ENCODE data around the gene ANO9.
"Not testable (repeated sequence)": the region's sequence is repeated elsewhere in the genome, so short reads cannot be mapped to it uniquely, and the experiment has no call there.

The ANO9 gene

DNA sequence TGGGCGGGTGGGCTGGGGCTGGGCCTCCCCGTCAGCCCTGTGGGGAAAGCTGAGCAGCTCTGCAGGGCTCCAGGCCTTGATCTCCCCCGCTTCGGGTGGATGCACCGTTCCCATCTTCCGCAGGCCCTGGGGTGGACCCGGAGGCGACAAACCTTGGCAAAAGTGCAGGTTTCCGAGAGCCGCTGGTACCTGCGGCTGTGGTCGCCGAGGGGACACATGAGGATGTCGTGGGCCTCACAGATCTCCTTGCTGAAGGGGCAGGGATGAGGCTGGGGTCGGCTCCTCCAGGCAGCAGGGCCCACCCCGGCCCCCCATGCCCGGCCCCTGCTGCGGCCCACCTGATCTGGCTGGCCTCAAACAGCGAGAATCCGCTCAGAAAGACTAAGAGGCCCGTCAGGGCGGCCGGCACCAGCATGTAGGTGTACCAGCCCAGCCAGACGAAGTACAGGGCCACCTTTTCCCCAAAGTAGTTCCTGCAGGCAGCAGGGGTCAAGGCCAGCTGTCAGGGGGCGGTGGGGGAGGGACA is 11.8 kb downstream of the ANO9 start:
- Histone ChIP-seq H3K4me1 (ENCODE audit: control insufficient read depth in 1 of 2, insufficient read depth in 1 of 2, low read depth in 1 of 2, low read length in 1 of 2) (no peaks in the 10 kb centered on the region), H3K9me3 (no peaks in the 10 kb centered on the region), H3K27ac (no peak overlapping the region), H3K36me3 (no peaks in the 10 kb centered on the region), H3K27me3 (no peaks in the 10 kb centered on the region), H3K4me3 (ENCODE audit: low read depth in 1 of 2, low read length in 1 of 2) (no peak overlapping the region)
- TF ChIP-seq, protein P1, sequence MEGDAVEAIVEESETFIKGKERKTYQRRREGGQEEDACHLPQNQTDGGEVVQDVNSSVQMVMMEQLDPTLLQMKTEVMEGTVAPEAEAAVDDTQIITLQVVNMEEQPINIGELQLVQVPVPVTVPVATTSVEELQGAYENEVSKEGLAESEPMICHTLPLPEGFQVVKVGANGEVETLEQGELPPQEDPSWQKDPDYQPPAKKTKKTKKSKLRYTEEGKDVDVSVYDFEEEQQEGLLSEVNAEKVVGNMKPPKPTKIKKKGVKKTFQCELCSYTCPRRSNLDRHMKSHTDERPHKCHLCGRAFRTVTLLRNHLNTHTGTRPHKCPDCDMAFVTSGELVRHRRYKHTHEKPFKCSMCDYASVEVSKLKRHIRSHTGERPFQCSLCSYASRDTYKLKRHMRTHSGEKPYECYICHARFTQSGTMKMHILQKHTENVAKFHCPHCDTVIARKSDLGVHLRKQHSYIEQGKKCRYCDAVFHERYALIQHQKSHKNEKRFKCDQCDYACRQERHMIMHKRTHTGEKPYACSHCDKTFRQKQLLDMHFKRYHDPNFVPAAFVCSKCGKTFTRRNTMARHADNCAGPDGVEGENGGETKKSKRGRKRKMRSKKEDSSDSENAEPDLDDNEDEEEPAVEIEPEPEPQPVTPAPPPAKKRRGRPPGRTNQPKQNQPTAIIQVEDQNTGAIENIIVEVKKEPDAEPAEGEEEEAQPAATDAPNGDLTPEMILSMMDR (IDR thresholded peaks at IDR 0.05), result no peak

DNA sequence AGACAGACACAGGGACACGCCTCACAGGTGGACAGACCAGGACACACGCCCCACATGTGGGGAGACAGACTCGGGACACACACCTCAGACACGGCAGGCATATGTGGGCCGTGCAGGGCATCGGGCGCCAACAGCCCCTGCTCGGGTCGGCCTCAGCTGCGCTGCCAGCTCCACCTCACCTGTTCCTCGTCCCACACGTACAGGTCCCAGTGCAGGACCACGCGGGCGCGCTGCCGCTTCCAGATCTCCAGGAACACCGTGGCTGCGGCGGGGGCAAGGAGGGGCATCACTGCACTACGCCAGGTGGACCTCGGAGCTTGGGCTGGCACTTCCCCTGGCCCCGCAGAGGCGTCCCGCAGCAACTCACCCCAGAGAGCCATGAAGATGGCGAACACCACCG is 12.4 kb downstream of the ANO9 start:
- H3K4me3 ChIP-seq (ENCODE audit: low read depth in 1 of 2, low read length in 1 of 2), result no peak overlapping the region
- TF ChIP-seq, protein P1 (IDR thresholded peaks at IDR 0.05), result no peak
- H3K27me3 ChIP-seq, result peaks cover 3% of the 10 kb centered on the region
- no peak overlapping the region for H3K27ac ChIP-seq
- H3K36me3 ChIP-seq, result no peaks in the 10 kb centered on the region
- no peaks in the 10 kb centered on the region for H3K4me1 ChIP-seq (ENCODE audit: control insufficient read depth in 1 of 2, insufficient read depth in 1 of 2, low read depth in 1 of 2, low read length in 1 of 2)
- no peaks in the 10 kb centered on the region for H3K9me3 ChIP-seq

DNA sequence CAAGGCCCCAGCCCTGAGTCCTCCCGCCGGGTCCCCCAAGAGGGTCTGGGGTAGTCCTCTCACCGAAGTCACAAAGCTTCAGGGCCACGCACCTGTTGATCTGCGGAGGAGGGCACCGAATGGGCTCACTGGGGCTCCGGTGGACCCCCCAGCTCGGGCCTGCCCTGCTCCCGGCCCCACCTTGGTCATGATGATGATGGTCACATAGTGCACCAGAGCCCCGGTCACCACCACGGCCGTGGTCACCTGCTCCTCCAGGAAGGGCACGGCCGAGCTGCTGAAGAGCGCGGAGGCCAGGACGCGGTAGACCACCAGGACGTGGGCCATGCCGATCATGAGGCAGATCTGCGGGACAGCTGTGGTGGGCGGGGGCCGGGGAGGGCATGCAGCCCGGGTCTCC is 13.5 kb downstream of the ANO9 start:
- Histone ChIP-seq H3K27ac (no peak overlapping the region), H3K27me3 (peaks cover 13% of the 10 kb centered on the region), H3K4me1 (ENCODE audit: control insufficient read depth in 1 of 2, insufficient read depth in 1 of 2, low read depth in 1 of 2, low read length in 1 of 2) (no peaks in the 10 kb centered on the region), H3K36me3 (no peaks in the 10 kb centered on the region), H3K4me3 (ENCODE audit: low read depth in 1 of 2, low read length in 1 of 2) (no peak overlapping the region), H3K9me3 (no peaks in the 10 kb centered on the region)
- TF ChIP-seq, protein P1 (IDR thresholded peaks at IDR 0.05), result no peak

DNA sequence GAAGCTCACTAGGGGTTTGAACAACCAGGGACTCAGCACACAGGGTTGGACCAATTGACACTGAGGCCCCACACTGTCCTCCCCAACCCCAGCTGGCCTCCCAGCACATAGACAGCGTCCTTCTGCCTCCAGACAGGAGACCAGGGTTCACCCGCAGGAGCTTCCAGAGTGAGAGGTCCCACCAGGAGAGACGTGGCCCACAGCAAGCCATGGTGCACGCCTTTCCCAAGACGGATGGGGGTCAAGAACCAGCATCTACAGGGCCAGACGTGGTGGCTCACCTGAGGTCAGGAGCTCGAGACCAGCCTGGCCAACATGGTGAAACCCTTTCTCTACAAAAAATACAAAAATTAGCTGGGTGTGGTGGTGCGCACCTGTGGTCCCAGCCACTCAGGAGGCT is 15.0 kb downstream of the ANO9 start:
- Histone ChIP-seq H3K4me1 (ENCODE audit: control insufficient read depth in 1 of 2, insufficient read depth in 1 of 2, low read depth in 1 of 2, low read length in 1 of 2) (no peaks in the 10 kb centered on the region), H3K9me3 (no peaks in the 10 kb centered on the region), H3K36me3 (no peaks in the 10 kb centered on the region), H3K4me3 (ENCODE audit: low read depth in 1 of 2, low read length in 1 of 2) (no peak overlapping the region), H3K27me3 (peaks cover 15% of the 10 kb centered on the region), H3K27ac (no peak overlapping the region)
- TF ChIP-seq, protein P1 (IDR thresholded peaks at IDR 0.05), result no peak

DNA sequence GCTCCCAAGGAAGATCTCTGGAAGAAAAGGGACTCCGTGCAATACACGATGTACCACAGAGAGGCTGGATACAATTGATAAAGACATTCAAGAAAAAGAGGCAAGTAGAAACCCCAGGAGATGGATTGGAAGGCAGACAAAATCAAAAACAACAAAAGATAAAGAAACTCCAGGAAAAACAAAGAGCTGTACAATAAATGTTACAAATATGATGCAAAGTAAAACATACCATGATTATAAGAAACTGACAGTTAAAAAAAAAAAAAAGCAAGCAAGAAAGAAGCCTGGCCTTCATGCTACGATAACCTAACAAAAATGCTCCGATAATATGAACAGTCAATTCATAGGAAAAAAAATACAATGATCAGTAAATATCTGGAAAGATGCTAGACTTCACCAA is 16.5 kb downstream of the ANO9 start:
- TF ChIP-seq, protein P1 (IDR thresholded peaks at IDR 0.05), result no peak
- H3K27me3 ChIP-seq, result peaks cover 22% of the 10 kb centered on the region
- H3K36me3 ChIP-seq, result no peaks in the 10 kb centered on the region
- H3K9me3 ChIP-seq, result no peaks in the 10 kb centered on the region
- H3K4me3 ChIP-seq (ENCODE audit: low read depth in 1 of 2, low read length in 1 of 2), result no peak overlapping the region
- no peak overlapping the region for H3K27ac ChIP-seq
- no peaks in the 10 kb centered on the region for H3K4me1 ChIP-seq (ENCODE audit: control insufficient read depth in 1 of 2, insufficient read depth in 1 of 2, low read depth in 1 of 2, low read length in 1 of 2)

DNA sequence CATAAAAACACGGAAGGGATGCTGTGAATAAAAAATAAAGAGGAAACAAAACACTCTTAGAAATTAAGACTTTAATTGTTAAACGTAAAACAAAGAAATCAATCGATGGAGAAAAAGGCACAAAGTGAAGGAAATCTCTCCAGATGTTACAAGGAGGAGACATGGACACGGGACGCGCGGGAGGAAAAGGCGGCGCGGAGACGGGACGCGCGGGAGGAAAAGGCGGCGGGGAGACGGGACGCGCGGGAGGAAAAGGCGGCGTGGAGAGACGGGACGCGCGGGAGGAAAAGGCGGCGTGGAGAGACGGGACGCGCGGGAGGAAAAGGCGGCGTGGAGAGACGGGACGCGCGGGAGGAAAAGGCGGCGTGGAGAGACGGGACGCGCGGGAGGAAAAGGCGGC is 17.0 kb downstream of the ANO9 start:
- not testable (repeated sequence) for H3K4me3 ChIP-seq (ENCODE audit: low read depth in 1 of 2, low read length in 1 of 2); H3K36me3 ChIP-seq; H3K27ac ChIP-seq; H3K4me1 ChIP-seq (ENCODE audit: control insufficient read depth in 1 of 2, insufficient read depth in 1 of 2, low read depth in 1 of 2, low read length in 1 of 2); H3K9me3 ChIP-seq
- peaks cover 28% of the 10 kb centered on the region for H3K27me3 ChIP-seq
